SK-N-SH treated with all-trans-retinoic acid at 6 μM for 48 hours (cell line): Measurements from ENCODE around the gene RNF224.

Experiments used
- ATAC-seq: fragments of 200-7000 bp; cut with Tn5 transposase; 3 replicates; pipeline ENCODE4 v1.9.1; 2020; ENCODE audit warnings: mild to moderate bottlenecking, moderate library complexity
- ARNTL ChIP-seq: fragments of 450-650 bp; formaldehyde crosslinking; IDR thresholded peaks from 2 replicates; pipeline ENCODE4 v1.5.0; 2020; ENCODE audit warnings: low read depth, mild to moderate bottlenecking, moderate library complexity, borderline replicate concordance
- CREB5 ChIP-seq: fragments of 250-450 bp; sonication (Bioruptor Pico); IDR thresholded peaks from 2 replicates; pipeline ENCODE4 v1.5.1; 2020; ENCODE audit warnings: low read depth, mild to moderate bottlenecking, moderate library complexity
- CSDC2 ChIP-seq: fragments of 250-450 bp; sonication (Bioruptor Pico); IDR thresholded peaks from 2 replicates; pipeline ENCODE4 v1.5.0; 2020; ENCODE audit warnings: mild to moderate bottlenecking, moderate library complexity
- ESRRG ChIP-seq: fragments of 250-450 bp; sonication (Bioruptor Pico); IDR thresholded peaks from 2 replicates; pipeline ENCODE4 v1.6.1; 2021; ENCODE audit warnings: mild to moderate bottlenecking
- GLIS3 ChIP-seq: fragments of 250-450 bp; sonication (Bioruptor Pico); IDR thresholded peaks from 2 replicates; pipeline ENCODE4 v1.5.0; 2020; ENCODE audit warnings: mild to moderate bottlenecking, moderate library complexity
- OSR1 ChIP-seq: fragments of 250-450 bp; sonication (Bioruptor Pico); IDR thresholded peaks from 2 replicates; pipeline ENCODE4 v1.8.0; 2022; ENCODE audit warnings: moderate library complexity, mild to moderate bottlenecking, inconsistent platforms
- POU6F1 ChIP-seq: fragments of 250-450 bp; sonication (Bioruptor Pico); IDR thresholded peaks from 2 replicates; pipeline ENCODE4 v1.8.0; 2021; ENCODE audit warnings: low read depth, mild to moderate bottlenecking, moderate library complexity, borderline replicate concordance
- TCF4 ChIP-seq: fragments of 250-450 bp; sonication (Bioruptor Pico); IDR thresholded peaks from 2 replicates; pipeline ENCODE4 v1.8.0; 2021; ENCODE audit warnings: mild to moderate bottlenecking, moderate library complexity, borderline replicate concordance
- TOX ChIP-seq: fragments of 250-450 bp; sonication (Bioruptor Pico); IDR thresholded peaks from 2 replicates; pipeline ENCODE4 v1.8.0; 2021; ENCODE audit warnings: mild to moderate bottlenecking, moderate library complexity, borderline replicate concordance
- TSHZ2 ChIP-seq: fragments of 250-450 bp; sonication (Bioruptor Pico); IDR thresholded peaks from 2 replicates; pipeline ENCODE4 v1.5.0; 2020; ENCODE audit warnings: mild to moderate bottlenecking, moderate library complexity
- ZFP30 ChIP-seq: fragments of 450-650 bp; formaldehyde crosslinking; IDR thresholded peaks from 2 replicates; pipeline ENCODE4 v1.5.0; 2022; ENCODE audit warnings: mild to moderate bottlenecking, moderate library complexity
- TF ChIP-seq, protein P1 (sequence below): fragments of 250-450 bp; sonication (Bioruptor Pico); IDR thresholded peaks from 2 replicates; pipeline ENCODE4 v1.8.0; 2020; ENCODE audit warnings: mild to moderate bottlenecking, moderate library complexity, borderline replicate concordance

Gene RNF224

DNA sequence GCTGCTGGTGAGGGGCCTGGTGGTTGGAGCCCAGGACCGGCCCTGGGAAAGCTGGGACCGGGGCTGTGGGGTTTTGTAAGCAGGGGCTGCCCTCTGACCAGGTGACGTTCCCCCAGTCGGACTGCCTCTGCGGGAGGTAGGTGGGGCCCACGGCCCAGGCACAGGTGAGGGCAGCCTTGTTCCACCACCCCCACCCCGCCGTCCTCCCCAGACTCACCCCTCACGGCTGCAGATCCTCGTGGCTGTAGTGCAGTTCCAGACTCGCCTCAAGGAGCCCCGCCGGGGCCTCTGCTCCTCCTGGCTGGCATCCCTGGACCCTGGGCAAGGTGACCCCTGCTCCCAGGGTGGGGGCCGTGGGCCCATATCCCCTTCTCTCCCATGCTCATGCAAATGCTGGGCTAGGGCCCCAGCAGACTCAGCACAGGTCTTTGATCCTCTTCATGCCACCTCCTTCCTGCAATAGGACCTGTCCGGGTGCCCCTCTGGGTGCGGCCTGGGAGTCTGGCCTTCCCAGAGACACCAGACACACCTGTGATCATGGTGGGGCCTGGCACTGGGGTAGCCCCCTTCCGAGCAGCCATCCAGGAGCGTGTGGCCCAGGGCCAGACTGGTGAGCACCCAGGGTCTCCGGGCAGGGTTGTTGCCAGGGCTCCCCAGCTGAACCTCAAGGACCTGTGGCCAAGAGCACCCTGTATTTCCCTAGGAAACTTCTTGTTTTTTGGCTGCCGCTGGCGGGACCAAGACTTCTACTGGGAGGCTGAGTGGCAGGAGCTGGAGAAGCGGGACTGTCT is 11.9 kb upstream of the RNF224 start (continued):
- TF ChIP-seq POU6F1 (CRISPR knock-in tag) (no peak), OSR1 (no peak)

DNA sequence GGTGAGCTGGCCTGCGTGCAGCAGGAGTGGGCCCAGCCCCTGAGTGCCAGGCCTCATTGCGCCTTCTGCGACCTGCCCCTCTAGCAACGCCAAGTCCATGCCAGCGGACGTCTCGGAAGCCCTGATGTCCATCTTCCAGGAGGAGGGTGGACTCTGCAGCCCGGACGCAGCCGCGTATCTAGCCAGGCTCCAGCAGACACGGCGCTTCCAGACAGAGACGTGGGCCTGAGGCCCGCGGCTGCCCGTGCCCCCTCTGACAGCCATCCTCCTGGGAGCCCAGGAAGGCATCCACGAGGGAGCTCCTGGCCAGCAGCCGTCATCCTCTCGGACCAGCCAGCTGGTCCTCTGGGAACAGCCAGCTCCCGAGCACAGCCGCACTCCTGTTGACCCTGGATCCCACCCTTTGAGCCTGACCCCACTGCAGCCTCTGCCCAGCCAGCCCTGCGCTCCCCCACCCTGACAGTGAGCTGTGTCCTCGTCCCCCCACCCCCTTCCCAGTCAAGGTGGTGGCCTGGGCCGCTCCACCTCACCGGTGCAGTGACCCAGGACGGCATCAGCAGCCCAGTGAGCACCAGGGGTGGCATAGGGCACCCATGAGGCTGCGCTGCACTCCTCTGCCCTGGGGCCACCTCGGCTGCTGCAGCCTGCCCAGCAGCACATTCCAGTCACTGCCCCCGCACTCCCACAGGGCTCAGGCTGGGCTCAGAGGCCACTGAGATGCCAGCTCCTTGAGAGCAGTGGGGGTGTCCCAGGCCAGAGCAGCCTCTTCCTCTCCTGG is 10.9 kb upstream of the RNF224 start:
- TF ChIP-seq TSHZ2 (CRISPR knock-in tag) (no peak), ARNTL (CRISPR knock-in tag) (no peak), CREB5 (CRISPR knock-in tag) (no peak), TCF4 (no peak), TOX (CRISPR knock-in tag) (no peak), ESRRG (CRISPR knock-in tag) (no peak), GLIS3 (CRISPR knock-in tag) (no peak), POU6F1 (CRISPR knock-in tag) (no peak), CSDC2 (no peak)
- TF ChIP-seq, protein P1, sequence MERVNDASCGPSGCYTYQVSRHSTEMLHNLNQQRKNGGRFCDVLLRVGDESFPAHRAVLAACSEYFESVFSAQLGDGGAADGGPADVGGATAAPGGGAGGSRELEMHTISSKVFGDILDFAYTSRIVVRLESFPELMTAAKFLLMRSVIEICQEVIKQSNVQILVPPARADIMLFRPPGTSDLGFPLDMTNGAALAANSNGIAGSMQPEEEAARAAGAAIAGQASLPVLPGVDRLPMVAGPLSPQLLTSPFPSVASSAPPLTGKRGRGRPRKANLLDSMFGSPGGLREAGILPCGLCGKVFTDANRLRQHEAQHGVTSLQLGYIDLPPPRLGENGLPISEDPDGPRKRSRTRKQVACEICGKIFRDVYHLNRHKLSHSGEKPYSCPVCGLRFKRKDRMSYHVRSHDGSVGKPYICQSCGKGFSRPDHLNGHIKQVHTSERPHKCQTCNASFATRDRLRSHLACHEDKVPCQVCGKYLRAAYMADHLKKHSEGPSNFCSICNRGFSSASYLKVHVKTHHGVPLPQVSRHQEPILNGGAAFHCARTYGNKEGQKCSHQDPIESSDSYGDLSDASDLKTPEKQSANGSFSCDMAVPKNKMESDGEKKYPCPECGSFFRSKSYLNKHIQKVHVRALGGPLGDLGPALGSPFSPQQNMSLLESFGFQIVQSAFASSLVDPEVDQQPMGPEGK: no peak
- no peak for ATAC-seq

DNA sequence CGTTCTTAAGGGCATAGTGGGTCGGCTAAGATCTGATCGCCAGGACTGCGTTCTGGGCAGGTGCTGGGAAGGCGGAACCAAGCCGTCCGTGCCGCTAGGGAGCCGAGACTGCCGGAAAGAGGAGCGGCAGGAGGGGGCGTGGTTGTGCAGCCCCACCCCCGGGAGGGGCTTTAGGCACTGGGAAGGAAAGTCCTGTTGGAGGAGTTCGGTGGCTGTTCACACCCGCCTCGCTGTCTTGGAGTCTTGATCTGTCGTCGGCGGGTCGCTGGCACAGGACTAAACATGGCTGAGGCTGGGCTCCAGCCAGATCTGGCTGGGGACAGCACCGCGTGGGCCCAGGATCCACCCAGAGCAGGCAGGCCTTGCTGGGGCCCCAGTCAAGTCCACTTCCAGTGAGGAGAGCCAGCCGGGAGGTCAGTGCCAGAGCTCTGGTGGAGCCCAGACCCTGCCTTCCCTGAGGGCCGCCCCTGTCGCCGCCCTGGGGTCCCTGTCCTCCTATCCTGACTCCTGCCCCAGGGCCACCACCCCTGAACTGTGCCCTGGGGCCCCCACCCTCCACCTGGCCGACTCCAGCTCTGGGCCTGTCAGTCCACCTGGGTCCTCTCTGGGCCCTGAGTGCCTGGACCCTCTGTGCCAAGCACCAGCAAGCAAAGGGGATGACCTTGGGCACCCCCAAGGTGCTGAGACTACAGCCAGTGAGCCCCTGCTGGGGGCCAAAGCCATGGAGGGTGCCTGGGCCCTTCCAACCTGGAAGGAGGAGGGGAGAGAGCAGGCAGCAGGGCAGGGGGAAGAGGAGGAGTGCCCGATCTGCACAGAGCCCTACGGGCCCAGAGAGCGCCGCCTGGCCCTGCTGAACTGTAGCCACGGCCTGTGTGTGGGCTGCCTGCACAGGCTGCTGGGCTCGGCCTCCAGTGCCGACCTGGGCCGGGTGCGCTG is 9.8 kb upstream of the RNF224 start:
- ATAC-seq: no peak
- TF ChIP-seq ESRRG (CRISPR knock-in tag) (no peak), ZFP30 (CRISPR knock-in tag) (no peak)
- TF ChIP-seq, all 23 proteins: peak for 0

DNA sequence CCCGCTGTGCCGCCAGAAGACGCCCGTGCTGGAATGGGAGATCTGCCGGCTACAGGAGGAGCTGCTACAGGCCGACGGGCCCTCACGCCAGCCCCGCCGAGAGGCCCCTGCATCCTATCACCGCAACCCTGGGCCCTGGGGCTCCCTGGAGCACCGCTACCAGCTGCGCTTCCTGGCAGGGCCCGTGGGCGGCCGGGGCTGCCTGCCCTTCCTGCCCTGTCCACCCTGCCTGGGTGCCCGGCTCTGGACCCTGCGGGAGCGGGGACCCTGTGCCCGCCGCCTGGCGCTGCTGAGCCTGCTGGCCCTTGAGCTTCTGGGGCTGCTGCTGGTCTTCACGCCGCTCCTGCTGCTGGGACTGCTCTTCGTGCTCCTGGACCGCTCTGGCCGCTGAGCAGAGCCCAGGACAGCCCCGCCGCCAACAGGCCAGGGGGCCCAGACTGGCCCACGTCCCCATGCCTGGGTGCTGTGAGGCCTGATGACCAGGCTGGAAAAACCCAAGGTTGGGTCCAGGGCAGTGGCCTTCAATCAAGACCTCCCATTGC is 9.0 kb upstream of the RNF224 start:
- no peak for TF ChIP-seq POU6F1 (CRISPR knock-in tag)
- TF ChIP-seq, all 23 proteins: peak for 0
- ATAC-seq: no peak
